ENCODE results near the gene KARS1. TPM values are rescaled to one million over a fixed set of nuclear protein-coding genes. Genes with fewer than 3 reads are reported as not detected.

The KARS1 gene
- total RNA-seq (2014; rRNA removed; shearing (Covaris generic)) (126 and 143 TPM in 2 replicates), total RNA-seq (2022) (167 and 172 TPM in 2 replicates), Bru-seq, nascent RNA (percentile 90 among the genes with signal in this experiment), BruChase-seq, experiment 1, labeled RNA remaining after a 6-hour chase (percentile 94 among the genes with signal in this experiment), BruChase-seq, experiment 2, labeled RNA remaining after a 2-hour chase (percentile 87 among the genes with signal in this experiment)
- long read RNA-seq, transcript KARS-201 (14 exons, 2,005 nt): major isoform, 113 of 292 reads
- long read RNA-seq, transcript KARS-202 (15 exons, 2,421 nt): minor isoform, 41 of 292 reads
- long read RNA-seq, transcript KARS-211 (2 exons, 589 nt): minor isoform, 89 of 292 reads
- long read RNA-seq, partial matches to known transcripts: 17 of 292 reads
- long read RNA-seq, other reads (novel, unspliced or antisense): 31 of 292 reads

- peaks cover 57% of the 10 kb centered on the region for H3K4me1 ChIP-seq (ENCODE audit: insufficient read depth, low read length, poor library complexity, severe bottlenecking)
- H3K4me3 ChIP-seq (ENCODE audit: low read depth, low read length, poor library complexity, severe bottlenecking): peak within 1 kb of the TSS; percentile 88
- peak within 1 kb of the TSS; percentile 82 for H3K27ac ChIP-seq (ENCODE audit: low read depth, low read length, poor library complexity, severe bottlenecking)
- no peaks in the 10 kb centered on the region for H3K9me3 ChIP-seq (ENCODE audit: low read length)
- CTCF ChIA-PET (ENCODE audit: unreplicated experiment): interaction anchor here (0.8 to 1.2 kb wide), 2 partner anchors 83 to 116 kb away, joined by 3 to 6 read pairs; no protein-coding TSS in a partner anchor
- no TSS peak for BruUV-seq (replicated peaks)
- peak within 1 kb of the TSS; percentile 69; the same call in 1 of the 2 replicates for H2AFZ ChIP-seq (ENCODE audit: low read length)
- peaks cover 55% of the 10 kb centered on the region for H3K36me3 ChIP-seq (ENCODE audit: insufficient read depth, low read length)
- H3K79me2 ChIP-seq (ENCODE audit: insufficient read depth, low read depth, low read length): peaks cover 96% of the 10 kb centered on the region
- peak within 1 kb of the TSS; percentile 87 for H3K4me2 ChIP-seq (ENCODE audit: low read length)
- peak; percentile 93 for DNase-seq (ENCODE audit: low spot score)
- no peaks in the 10 kb centered on the region for H3K9me2 ChIP-seq (ENCODE audit: insufficient read depth, low read length)
- TF ChIP-seq CTCF (conservative IDR thresholded peaks at IDR 0.05; ENCODE audit: low read length): no peak
- TF ChIP-seq EZH2phosphoT487 (IDR thresholded peaks at IDR 0.05; ENCODE audit: borderline replicate concordance, low read depth, low read length): no peak
- peaks cover 49% of the 10 kb centered on the region for H4K20me1 ChIP-seq (ENCODE audit: insufficient read depth, low read length)
- intact Hi-C loops (cut with micrococcal nuclease; ENCODE audit: unreplicated experiment): loop anchor here (1.0 to 5.0 kb wide), 5 partner anchors 24 to 1543 kb away; partner anchors contain the start of genes ADAT1, TMEM170A and TMEM231
- POLR2A ChIA-PET: interaction anchor here (0.6 to 3.2 kb wide), 13 partner anchors 8 to 124 kb away, joined by 3 to 21 read pairs (median 5); partner anchors contain the start of genes ADAT1 and GABARAPL2
These were observed at the start of gene KARS1, which contains the start of gene TERF2IP for GRCh38 chr16:75647492-75648264. KARS1 (minus strand) TSS chr16:75647665; CDS start chr16:75647639, 26 bp downstream. TERF2IP (plus strand) TSS chr16:75647773; CDS start chr16:75647883, 110 bp downstream.

- TF ChIP-seq EZH2phosphoT487 (IDR thresholded peaks at IDR 0.05; ENCODE audit: borderline replicate concordance, low read depth, low read length): no peak
- TF ChIP-seq CTCF (conservative IDR thresholded peaks at IDR 0.05; ENCODE audit: low read length): peak; percentile 62
- intact Hi-C loops (cut with micrococcal nuclease; ENCODE audit: unreplicated experiment): no loop called here
These were observed 48.2 kb upstream of the KARS1 start for GRCh38 chr16:75695708-75696107.

More at GRCh38 chr16:75695708-75696107, 48.2 kb upstream of the KARS1 start:
- peak; percentile 3 for DNase-seq (ENCODE audit: low spot score)
- H3K4me2 ChIP-seq (ENCODE audit: low read length): no peak overlapping the region
- ChIA-PET CTCF (ENCODE audit: unreplicated experiment) (no interaction called here), POLR2A (interaction anchor here (0.7 kb wide), 1 partner anchor 9 kb away, joined by 3 read pairs; no protein-coding TSS in a partner anchor)
- H3K4me1 ChIP-seq (ENCODE audit: insufficient read depth, low read length, poor library complexity, severe bottlenecking): no peaks in the 10 kb centered on the region
- H3K27ac ChIP-seq (ENCODE audit: low read depth, low read length, poor library complexity, severe bottlenecking): no peak overlapping the region
- no peaks in the 10 kb centered on the region for H3K9me3 ChIP-seq (ENCODE audit: low read length)
- H3K9me2 ChIP-seq (ENCODE audit: insufficient read depth, low read length): no peaks in the 10 kb centered on the region
- H3K4me3 ChIP-seq (ENCODE audit: low read depth, low read length, poor library complexity, severe bottlenecking): no peak overlapping the region
- H4K20me1 ChIP-seq (ENCODE audit: insufficient read depth, low read length): no peaks in the 10 kb centered on the region
- no peaks in the 10 kb centered on the region for H3K79me2 ChIP-seq (ENCODE audit: insufficient read depth, low read depth, low read length)
- H3K36me3 ChIP-seq (ENCODE audit: insufficient read depth, low read length): no peaks in the 10 kb centered on the region
- BruUV-seq (replicated peaks): no TSS peak
- H2AFZ ChIP-seq (ENCODE audit: low read length): no peak overlapping the region
